NCI-H446 (cell line): ENCODE results near the gene SMIM5.

ENCODE experiments used
- DNase-seq, 2 experiments: peaks; one replicate each; lab custom pipeline; 2025; lab: John Stamatoyannopoulos, UW

Gene SMIM5

GRCh38 chr17:75640556-75641119 lies 7.4 kb downstream of the SMIM5 start:
- no peak for DNase-seq

- DNase-seq: no peak
Measured at GRCh38 chr17:75641343-75641742, 8.1 kb downstream of the SMIM5 start.

GRCh38 chr17:75642182-75642783 lies 9.0 kb downstream of the SMIM5 start:
- no peak for DNase-seq

- no peak for DNase-seq
Measured at GRCh38 chr17:75642784-75643642, 9.8 kb downstream of the SMIM5 start.

GRCh38 chr17:75643643-75644017 lies 10.4 kb downstream of the SMIM5 start:
- DNase-seq: no peak

GRCh38 chr17:75645501-75645888 lies 12.3 kb downstream of the SMIM5 start:
- no peak for DNase-seq

GRCh38 chr17:75645889-75646637 lies 12.8 kb downstream of the SMIM5 start:
- no peak for DNase-seq

GRCh38 chr17:75646638-75646992 lies 13.4 kb downstream of the SMIM5 start:
- DNase-seq: no peak

- no peak for DNase-seq
Measured at GRCh38 chr17:75647061-75647460, 13.8 kb downstream of the SMIM5 start.

- no peak for DNase-seq
Measured at GRCh38 chr17:75647921-75648320, 14.7 kb downstream of the SMIM5 start.

- DNase-seq: no peak
Measured at GRCh38 chr17:75649687-75650086, 16.5 kb downstream of the SMIM5 start.

- no peak for DNase-seq
Measured at GRCh38 chr17:75650874-75651273, 17.6 kb downstream of the SMIM5 start.

GRCh38 chr17:75652341-75652740 lies 19.1 kb downstream of the SMIM5 start:
- no peak for DNase-seq

GRCh38 chr17:75652934-75653549 lies 19.8 kb downstream of the SMIM5 start:
- peak; percentile 28 for DNase-seq

GRCh38 chr17:75654176-75654575 lies 20.9 kb downstream of the SMIM5 start:
- DNase-seq: peak in 1 of 2 experiments; percentile 6

- DNase-seq: no peak
Measured at GRCh38 chr17:75658237-75658636, 25.0 kb downstream of the SMIM5 start.

- DNase-seq: no peak
Measured at GRCh38 chr17:75661531-75661930, 28.3 kb downstream of the SMIM5 start.

- DNase-seq: no peak
Measured at GRCh38 chr17:75662511-75662910, 29.3 kb downstream of the SMIM5 start.

- DNase-seq: no peak
Measured at GRCh38 chr17:75664099-75664549, 30.9 kb downstream of the SMIM5 start.

GRCh38 chr17:75665981-75666380 lies 32.7 kb downstream of the SMIM5 start:
- DNase-seq: no peak

GRCh38 chr17:75666959-75667790 lies 33.9 kb downstream of the SMIM5 start, which contains the start of the genes RECQL5 and SAP30BP:
TSS of gene RECQL5 (minus strand) at chr17:75667154. CDS start at chr17:75666557, 597 bp downstream.
TSS of gene SAP30BP (plus strand) at chr17:75667338. CDS start at chr17:75667373, 35 bp downstream.
- DNase-seq: peak; percentile 98 to 99
